ELR (cell line): ENCODE measurements around the gene DUSP7.
"Not testable (repeated sequence)": the region's sequence is repeated elsewhere in the genome, so short reads cannot be mapped to it uniquely, and the experiment has no call there.

Source experiments
- DNase-seq: peaks from one replicate; pipeline ENCODE4 v3.0.0-alpha.2; 2015; ENCODE audit warnings: low read depth

DUSP7 gene

GRCh38 chr3:52046902-52047239 is 9.5 kb downstream of the DUSP7 start:
- DNase-seq, result no peak

GRCh38 chr3:52046186-52046901 is 10.0 kb downstream of the DUSP7 start:
- DNase-seq, result peak; percentile 99

DNA sequence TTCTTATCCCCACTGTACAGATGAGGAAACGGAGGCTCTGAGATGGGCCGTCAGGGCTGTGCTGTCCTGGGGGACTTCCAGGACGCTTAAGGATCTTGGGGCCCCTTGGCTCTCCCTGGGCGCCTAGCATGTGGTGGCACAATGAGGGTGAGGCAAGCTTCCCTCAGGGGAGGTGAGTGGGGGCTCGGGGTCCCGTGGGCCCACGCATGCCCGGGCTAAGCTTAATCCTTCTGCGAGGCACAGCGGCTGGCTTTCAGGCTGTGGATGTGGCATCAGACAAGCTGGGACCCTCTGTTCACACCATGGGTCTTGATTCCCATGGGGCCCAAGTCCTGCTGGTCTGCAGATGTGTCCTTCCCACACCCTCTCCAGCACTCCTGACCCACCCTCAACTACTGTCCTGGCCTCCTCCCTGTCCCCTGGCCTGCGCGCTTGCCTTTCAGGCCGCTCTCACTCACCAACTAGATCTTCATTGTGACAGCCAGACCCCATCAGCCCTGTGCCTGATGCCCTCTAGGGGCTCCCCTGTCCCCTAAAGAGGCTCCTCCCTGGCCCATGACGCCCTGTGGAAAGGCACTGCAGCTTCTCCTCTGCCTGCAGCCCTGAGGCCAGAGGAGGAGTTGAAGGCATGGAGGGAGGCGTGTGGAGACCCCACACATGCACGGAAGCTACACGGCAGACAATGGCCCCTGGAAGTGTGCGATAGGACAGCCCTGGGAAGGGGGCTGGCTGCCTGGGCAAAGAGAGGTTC is 11.3 kb downstream of the DUSP7 start:
- DNase-seq, result no peak

DNA sequence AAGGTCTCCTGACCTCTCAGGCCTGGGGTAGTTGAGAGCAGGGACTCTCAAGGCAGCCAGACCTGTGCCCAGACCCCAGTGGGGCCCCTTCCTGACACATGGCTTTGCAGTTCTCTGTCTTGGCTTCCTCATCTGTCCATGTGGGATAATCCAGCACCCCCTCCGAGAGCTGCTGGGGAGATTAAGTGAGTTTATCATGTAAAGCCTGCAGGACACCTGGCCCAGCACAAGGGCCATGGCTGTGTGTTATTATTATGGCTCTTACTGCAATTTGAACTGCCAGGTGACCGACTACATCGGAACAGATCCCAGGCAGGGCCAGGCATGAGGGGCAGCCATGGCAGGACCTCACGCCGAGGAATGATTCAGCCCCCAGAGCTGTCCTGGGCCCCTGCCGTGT is 12.6 kb downstream of the DUSP7 start:
- no peak for DNase-seq

DNA sequence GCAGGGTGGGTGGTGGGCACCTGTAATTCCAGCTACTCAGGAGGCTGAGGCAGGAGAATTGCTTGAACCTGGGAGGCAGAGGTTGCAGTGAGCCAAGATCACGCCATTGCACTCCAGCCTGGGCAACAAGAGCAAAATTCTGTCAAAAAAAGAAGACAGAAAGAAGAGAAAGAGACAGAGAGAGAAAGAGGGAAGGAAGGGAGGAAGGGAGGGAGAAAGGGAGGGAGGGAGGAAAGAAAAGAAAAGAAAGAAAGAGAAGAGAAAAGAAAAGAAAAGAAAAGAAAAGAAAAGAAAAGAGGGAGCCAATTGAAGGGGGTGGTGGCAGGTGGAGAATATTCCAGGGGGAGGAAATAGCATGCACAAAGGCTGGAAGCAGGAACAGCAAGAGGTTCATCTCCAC is 13.3 kb downstream of the DUSP7 start:
- DNase-seq, result not testable (repeated sequence)

- DNase-seq, result no peak
Measured at GRCh38 chr3:52041118-52041731, 15.1 kb downstream of the DUSP7 start.

- no peak for DNase-seq
Measured at GRCh38 chr3:52040600-52040999, 15.8 kb downstream of the DUSP7 start.

- no peak for DNase-seq
Measured at GRCh38 chr3:52039846-52040245, 16.5 kb downstream of the DUSP7 start.

DNA sequence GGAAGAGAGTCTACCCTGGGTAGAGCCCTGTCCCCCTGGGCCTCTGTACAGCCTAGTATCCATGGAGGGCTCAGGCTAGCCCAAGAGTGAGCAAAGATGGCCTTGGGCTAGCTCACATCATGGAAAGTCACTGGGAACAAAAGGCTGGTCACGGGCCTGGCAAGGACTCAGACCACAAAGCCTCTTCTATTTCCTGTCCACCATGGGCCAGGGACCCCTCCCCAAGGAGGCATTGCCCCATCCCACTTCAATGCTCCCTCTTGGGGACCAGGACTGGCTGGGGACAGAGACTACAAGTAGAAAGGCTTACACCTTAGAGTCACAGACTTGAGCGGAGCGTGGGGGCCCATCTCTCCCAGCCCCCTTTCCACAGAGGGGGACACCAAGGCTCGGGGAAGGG is 16.9 kb downstream of the DUSP7 start:
- DNase-seq, result no peak

DNA sequence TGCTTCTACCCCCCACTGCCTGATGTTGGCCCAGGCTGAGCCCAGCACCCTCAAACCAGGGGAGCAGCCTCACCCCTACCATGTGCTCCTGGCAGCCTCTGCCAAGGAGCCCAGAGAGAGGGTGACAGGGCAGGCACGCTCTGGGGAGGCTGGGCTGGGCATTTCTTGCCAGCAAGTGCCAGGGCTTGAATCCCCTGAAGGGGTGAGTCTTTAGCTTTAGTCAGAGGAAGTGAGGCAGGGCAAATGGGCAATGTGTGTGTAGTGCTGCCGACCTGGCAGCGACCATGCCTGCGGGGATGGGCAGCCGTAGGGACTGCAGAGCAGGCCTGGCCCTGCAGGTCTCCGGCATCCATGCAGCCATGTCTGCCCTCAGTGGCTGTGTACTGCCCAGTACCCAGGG is 18.1 kb downstream of the DUSP7 start:
- no peak for DNase-seq

- DNase-seq, result no peak
Measured at GRCh38 chr3:52037291-52037690, 19.1 kb downstream of the DUSP7 start.

DNA sequence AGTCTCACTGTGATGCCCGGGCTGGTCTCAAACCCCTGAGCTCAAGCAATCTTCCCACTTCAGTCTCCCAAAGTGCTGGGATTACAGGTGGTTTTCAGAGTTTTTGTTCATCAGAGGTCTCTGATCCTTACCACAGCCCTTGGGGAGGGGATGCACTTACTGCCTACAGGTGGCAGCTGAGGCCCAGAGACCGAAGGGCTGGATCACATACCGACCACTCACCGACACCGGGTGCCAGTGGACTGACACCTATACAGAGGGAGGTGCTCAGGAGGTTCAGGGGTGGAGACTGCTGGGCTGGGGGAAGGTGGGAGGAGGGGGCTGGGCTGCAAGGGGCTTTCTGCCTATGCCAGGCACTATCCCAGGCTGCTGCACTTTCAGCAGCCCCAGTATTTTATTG is 19.5 kb downstream of the DUSP7 start:
- DNase-seq, result no peak

GRCh38 chr3:52036222-52036694 is 20.1 kb downstream of the DUSP7 start:
- no peak for DNase-seq

GRCh38 chr3:52034651-52035050 is 21.7 kb downstream of the DUSP7 start:
- DNase-seq, result no peak

GRCh38 chr3:52034212-52034611 is 22.2 kb downstream of the DUSP7 start:
- DNase-seq, result no peak

DNA sequence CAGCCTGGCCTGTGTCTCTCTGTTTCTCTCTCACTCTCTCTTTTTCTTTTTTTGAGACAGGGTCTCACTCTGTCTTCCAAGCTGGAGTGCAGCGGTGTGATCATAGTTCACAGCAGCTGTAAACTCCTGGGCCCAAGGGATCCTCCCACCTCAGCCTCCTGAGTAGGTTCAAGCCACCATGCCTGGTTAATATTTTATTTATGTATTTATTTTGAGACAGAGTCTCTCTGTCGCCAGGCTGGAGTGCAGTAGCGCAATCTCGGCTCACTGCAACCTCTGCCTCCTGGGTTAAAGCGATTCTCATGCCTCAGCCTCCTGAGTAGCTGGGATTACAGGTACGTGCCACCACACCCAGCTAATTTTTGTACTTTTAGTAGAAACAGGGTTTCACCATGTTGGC is 22.6 kb downstream of the DUSP7 start:
- not testable (repeated sequence) for DNase-seq

- DNase-seq, result no peak
Measured at GRCh38 chr3:52032702-52033408, 23.5 kb downstream of the DUSP7 start.

GRCh38 chr3:52031896-52032295 is 24.5 kb downstream of the DUSP7 start:
- DNase-seq, result no peak

DNA sequence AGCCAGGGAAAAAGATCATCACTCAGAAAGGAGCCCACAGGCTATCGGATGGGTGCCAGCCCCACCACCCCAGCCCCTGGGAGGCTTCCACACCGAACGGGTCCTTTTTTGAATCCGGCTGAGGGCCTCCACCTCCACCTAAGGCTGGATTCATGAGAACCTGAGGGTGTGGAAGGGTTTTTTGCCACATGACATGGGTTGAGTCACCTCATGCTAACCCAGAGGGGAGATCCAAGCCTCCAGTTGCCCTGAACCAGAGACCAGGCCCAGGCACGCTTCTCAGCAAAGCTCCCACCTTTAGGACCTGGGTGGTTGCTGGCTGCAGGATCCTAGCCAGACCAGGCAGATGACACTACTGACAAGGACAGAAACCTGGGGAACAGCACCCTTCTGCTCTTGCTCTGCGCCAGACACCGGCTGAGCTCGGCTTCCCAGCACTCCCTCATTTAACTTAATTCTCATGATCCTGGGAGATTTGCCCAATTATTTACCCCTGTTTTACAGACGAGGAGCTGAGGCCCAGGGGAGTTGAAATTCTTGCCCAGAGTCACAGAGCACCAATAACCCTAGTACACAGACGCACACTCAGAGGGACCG is 25.6 kb downstream of the DUSP7 start:
- no peak for DNase-seq

GRCh38 chr3:52029535-52029934 is 26.8 kb downstream of the DUSP7 start:
- DNase-seq, result no peak

- DNase-seq, result no peak
Measured at GRCh38 chr3:52029053-52029452, 27.3 kb downstream of the DUSP7 start.

- peak; percentile 46 for DNase-seq
Measured at GRCh38 chr3:52028572-52028971, 27.8 kb downstream of the DUSP7 start.
